Gastrocnemius medialis (tissue), 4 donors: Measurements from ENCODE around the gene SLC40A1.

Source experiments
- CTCF ChIP-seq, 5 experiments: fragments of 450-650 bp in 3 of 5; fragments of 200-600 bp in 2 of 5; sonication (generic) in 2 of 5; IDR thresholded peaks in 4 of 5; conservative IDR thresholded peaks in 1 of 5; 1 replicate in 4 of 5; 2 replicates in 1 of 5; pipeline ENCODE4 v1.5.1; 2016 to 2019; ENCODE audit warnings: antibody characterized with exemption in 5 of 5, mild to moderate bottlenecking in 3 of 5, moderate library complexity in 3 of 5
- POLR2A ChIP-seq, 2 donors: fragments of 450-650 bp; IDR thresholded peaks; one replicate each; pipeline ENCODE4 v1.6.1; 2017; ENCODE audit warnings: antibody characterized with exemption in 2 of 2, mild to moderate bottlenecking in 2 of 2, moderate library complexity in 2 of 2

GRCh38 chr2:189581354-189582139, 961 bp upstream of the SLC40A1 start:
- TF ChIP-seq CTCF (IDR thresholded peaks at IDR 0.05 in 4 of 5, conservative IDR thresholded peaks at IDR 0.05 in 1 of 5) (no peak), POLR2A (IDR thresholded peaks at IDR 0.05) (no peak)
